Esophagus muscularis mucosa (tissue), 4 donors: ENCODE data around the gene SLC7A1.

Source experiments
- CTCF ChIP-seq, 3 experiments: fragments of 200-600 bp in 2 of 3; fragments of 450-650 bp in 1 of 3; sonication (generic) in 2 of 3; IDR thresholded peaks; one replicate each; pipeline ENCODE4 v1.5.1; 2017 to 2019; ENCODE audit warnings: antibody characterized with exemption in 3 of 3, mild to moderate bottlenecking in 2 of 3, moderate library complexity in 1 of 3
- EP300 ChIP-seq: sonication (generic); formaldehyde crosslinking; IDR thresholded peaks from one replicate; pipeline ENCODE4 v1.6.1; 2017; ENCODE audit warnings: antibody characterized with exemption
- POLR2A ChIP-seq: fragments of 450-650 bp; IDR thresholded peaks from one replicate; pipeline ENCODE4 v1.6.1; 2017; ENCODE audit warnings: antibody characterized with exemption, moderate library complexity, mild to moderate bottlenecking, low read depth

GRCh38 chr13:29505511-29505910 lies 90.0 kb downstream of the SLC7A1 start:
- TF ChIP-seq POLR2A, result no peak
- TF ChIP-seq CTCF (IDR thresholded peaks at IDR 0.05), result no peak
- TF ChIP-seq EP300, result no peak
